ENCODE measurements around the gene MRTFA. TPM values are rescaled to one million over a fixed set of nuclear protein-coding genes. Genes with fewer than 3 reads are reported as not detected.
"Not testable (repeated sequence)": the region's sequence is repeated elsewhere in the genome, so short reads cannot be mapped to it uniquely, and the experiment has no call there.

Gene MRTFA
- polyA plus RNA-seq, 1 donor: 22.7 TPM

DNA sequence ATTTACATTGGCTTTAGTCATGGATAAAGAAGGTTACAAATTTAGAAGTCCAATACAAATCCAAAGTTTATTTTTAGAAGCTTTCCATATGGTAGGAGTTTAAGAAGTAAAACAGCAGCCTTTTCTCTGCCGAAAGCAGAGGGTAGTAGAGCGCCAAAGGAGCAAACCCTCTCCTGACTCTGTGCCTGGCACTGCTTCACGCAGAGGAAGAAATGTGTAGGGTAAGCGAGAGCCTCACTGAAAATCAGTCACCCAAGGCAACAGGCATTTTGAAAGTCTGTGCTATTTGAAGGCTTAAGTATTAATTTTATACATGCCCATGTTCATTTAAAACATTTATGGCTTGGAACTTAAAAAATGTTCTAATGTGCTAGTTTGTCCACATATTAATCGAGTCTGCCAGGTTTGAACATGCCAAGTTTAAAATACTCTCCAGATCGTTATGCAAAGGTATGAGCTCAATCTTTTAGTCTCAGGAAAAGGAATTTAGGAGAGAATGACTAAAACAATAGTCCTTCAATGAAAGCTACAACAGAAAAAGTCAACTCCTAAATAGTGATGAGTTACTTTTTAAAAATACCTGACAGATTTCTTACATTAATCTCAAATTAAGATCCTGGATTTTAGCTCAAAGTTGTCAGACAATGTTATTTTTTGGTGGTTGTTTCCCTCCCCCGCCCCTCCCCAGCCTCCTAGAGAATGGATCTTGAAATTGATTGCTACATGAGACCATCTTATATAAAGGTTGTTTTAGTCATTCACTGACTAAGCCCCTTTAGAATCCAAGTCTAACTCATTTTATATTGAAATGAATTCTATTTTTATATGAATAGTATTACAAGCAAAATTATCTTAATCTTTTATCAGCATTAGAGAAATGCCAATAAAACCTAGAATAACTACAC is 38.7 kb downstream of the MRTFA start:
- no peak for DNase-seq

DNA sequence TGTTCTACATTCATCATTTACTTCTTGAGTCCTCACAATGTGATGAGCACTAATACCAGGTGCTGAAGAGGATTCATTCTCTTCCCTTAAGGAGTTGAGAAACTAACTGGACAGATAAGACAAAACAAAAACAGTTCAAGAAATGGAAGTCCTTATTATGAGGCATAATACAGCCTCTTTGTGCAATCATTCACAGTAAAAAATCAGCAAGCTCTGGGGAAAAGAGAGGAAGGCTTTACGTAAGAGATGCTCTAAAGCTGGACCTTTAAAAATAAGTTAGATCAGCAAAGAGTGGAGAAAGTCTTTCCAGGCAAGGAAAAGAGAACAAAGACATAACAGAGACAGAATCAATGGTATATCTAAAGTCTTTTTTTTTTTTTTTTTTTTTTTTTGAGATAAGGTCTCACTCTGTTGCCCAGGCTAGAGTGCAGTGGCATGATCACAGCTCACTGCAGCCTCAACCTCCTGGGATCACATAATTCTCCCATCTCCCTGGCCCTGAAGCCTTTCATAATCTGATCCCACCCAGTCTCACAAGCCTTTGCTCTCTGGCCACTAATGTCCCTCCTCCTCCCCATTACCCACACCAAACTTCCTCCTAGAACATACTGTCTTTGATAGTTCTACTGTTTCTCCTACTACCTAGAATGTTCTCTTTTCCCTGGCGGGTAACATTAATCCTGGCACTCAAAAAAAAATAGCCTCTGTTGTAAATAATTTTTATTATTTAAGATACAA is 40.9 kb downstream of the MRTFA start:
- DNase-seq: no peak

DNA sequence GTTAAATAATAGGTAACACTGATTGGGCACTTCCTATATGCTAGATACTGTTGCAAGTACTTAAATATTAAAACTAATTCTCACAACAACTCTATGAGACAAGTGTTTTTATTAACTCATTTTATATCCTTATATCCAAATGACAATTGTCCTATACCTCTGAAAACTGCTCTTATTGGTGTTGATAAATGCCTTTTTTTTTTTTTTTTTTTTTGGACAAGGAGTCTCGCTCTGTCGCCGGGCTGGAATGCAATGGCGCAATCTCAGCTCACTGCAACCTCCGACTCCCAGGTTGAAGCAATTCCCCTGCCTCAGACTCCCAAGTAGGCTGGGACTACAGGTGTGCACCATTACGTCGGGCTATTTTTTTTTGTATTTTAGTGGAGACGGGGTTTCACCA is 41.6 kb downstream of the MRTFA start:
- peak; percentile 26 for DNase-seq

DNA sequence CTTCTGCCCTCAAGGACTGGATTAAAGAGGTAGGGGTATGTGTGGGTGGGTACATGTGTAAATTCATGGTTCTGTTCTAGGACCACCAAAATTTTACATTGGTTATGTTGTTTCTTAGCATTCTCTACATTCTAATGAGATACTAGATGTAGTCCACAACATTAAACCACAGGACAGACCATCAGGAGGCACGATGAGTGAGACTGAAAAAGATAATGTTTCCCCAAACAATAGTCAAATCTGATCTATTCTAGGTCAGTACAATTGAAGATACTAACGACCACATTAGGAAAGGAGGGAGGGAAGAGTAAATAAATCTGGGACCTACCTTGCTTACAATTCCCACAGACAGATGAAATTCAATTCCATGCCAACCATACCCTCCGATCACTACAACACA is 42.2 kb downstream of the MRTFA start:
- no peak for DNase-seq

DNA sequence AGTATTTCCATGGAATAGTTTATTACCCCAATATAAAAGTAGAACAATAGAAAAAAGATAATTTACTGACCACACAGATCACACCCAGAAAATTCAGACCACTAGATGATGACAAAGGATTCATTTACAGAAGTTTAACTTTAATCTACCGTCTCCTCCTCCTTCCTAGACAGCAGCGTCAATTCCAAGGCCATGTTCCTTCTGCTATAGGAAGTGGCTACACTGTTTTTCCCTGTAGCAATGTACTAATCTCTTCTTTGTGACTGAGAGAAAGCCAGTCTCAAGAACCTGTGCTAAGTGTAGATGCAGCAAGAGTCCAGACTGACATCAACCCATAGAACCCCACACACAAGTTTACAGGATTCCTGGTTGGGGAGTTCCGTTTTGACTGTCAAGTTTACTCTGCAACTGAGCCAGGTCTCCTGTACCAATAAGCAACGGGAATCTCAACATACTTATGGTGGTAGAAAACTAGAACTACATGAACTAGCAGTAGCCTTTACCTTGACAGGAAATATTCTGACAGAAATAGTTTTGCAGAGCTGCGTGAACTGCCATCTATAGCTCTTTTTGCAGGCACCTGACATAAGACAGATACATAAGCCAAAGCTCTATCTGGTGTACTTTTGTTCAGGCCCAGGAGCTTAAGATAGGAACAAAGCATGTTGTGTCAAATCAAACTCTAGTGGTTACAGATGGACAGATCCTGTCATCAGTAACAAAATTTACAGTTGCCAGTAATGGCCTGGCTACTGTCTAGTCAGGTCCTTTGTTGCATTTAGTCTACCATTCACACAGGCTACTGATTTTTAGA is 42.9 kb downstream of the MRTFA start:
- no peak for DNase-seq

DNA sequence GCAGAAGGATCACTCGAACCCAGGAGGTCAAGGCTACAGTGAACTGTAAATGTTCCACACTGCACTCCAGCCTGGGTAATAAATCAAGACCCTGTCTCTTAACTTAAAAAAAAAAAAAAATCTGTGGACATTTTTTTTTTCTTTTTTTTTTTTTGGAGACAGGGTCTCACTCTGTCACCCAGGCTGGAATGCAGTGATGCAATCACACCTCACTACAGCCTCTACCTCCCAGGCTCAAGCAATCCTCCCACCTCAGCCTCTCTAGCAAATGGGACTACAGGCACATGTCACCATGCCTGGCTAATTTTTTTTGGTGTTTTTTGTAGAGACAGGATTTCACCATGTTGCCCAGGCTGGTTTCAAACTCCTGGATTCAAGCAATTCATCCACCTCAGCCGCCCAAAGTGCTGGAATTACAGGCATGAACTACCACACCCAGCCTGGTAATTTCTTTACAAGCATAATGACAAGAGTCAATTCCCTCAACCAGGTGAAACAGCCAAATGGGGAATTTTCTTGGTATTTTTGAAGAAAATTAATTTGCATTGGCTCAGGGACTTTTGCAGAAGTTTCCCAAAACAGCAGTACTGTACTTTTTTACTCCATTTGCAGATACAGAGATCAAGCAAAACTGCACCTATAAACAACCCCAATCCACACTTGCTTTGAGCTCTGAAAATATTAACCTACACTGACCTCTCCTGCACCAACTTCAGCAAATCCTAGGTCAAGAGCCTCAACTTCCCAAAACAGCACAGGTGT is 44.0 kb downstream of the MRTFA start:
- DNase-seq: no peak

DNA sequence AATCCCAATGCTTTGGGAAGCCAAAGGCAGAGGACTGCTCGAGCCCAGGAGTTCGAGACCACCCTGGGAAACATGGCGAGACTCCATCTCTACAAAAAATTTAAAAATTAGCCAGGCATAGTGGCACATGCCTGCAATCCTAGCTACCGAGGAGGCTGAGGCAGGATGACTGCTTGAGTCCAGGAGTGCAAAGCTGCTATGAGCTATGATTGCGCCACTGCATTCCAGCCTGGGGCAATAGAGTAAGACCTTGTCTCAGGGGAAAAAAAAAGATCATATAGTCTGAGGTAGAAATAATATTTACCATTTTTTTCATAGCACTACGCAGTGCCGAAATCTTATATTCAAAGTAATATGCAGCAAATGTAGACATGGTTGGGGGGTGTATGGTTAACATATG is 47.8 kb downstream of the MRTFA start:
- DNase-seq: no peak

DNA sequence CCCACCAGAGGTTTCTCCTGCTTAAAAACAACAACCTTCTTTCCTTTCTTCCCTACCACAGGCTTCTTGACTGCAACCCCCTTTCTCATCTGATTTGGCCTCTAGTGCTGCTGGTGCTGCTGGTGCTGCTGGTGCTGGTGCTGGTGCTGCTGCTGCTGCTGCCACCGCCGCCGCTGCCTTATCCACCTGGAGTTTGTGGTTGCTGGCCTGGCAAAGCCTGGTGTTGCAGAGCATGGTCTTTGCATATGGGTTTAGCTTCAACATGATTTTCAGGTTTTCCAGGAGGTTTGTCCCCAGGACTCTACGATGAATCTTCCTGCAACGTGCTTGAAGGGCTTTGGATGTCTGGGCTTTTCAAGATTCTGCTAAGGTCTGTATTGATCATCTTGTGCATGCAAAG is 49.7 kb downstream of the MRTFA start:
- DNase-seq: no peak

DNA sequence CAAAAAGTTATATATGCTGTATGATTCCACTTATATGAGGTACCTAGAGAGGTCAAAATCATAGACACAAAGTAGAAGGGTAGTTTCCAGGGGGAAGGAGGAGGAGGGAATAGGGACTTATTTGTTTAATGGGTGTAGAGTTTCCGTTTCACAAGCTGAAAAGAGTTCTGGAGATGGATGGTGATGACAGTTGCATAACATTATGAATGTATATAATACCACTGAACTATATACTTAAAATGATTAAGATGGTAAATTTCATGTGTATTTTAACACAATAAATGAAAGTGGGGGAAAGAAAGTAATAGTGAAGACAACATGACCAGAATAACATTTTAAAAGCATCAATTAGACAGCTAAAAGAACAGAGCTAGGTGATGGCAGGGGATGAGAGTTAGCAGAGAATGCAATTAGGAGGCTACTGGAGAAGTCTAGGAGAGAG is 51.2 kb downstream of the MRTFA start:
- DNase-seq: no peak

DNA sequence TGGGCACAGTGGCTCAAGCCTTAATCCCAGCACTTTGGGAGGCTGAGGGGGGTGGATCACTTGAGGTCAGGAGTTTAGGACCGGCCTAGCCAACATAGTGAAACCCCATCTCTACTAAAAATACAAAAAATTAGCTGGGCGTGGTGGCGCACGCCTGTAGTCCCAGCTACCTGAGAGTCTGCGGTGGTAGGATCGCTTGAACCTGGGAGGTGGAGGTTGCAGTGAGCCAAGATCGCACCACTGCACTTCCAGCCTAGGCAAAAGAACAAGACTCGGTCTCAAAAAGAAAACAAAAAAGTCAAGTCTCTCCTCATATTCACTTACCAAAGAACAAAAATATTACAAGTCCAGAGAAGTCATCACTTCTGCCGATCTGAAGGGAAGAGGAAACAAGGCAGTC is 51.8 kb downstream of the MRTFA start:
- DNase-seq: not testable (repeated sequence)

DNA sequence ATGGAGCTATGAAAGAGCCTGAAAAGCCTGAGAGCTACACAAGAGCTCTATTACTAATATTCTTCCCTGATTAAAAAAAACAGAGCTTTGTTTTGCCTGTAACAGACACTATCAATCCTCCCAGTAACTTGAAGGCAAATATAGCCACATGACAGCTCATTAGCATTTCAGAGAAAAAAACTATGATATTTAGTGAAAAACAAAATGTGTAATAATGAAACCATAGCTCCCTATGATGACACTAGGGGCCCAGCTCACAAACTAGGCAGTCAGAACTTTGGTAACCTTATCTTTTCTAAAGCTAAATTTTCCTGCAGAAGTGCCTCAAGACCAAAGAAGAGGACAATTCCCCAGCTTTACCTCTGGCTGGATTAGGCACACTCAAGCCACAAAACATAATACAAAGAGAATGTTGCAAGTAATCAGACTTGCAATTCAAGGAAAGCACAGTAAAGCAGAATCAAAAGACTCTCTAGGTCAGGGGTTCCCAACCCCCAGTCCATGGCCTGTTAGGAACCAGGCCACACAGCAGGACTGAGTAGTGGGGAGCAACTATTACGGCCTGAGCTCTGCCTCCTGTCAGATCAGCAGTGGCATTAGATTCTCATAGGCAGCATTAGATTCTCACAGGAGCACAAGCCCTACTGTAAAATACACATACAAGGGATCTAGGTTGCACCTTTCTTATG is 53.3 kb downstream of the MRTFA start:
- DNase-seq: no peak

DNA sequence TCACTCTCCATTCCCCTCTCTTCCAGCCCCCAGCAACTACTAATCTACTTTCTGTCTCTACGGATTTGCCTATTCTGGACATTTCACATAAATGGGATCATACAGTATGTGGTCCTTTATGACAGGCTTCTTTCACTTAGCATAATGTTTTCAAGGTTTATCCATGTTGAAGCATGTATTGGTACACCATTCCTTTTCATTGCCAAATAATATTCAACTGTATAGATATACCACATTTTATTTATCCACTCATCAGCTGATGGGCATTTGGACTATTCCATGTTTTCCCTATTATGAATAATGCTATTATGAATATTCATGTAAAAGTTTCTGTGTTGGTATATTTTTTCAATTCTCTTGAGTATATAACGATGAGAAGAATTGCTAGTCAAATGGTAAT is 54.5 kb downstream of the MRTFA start:
- DNase-seq: no peak

DNA sequence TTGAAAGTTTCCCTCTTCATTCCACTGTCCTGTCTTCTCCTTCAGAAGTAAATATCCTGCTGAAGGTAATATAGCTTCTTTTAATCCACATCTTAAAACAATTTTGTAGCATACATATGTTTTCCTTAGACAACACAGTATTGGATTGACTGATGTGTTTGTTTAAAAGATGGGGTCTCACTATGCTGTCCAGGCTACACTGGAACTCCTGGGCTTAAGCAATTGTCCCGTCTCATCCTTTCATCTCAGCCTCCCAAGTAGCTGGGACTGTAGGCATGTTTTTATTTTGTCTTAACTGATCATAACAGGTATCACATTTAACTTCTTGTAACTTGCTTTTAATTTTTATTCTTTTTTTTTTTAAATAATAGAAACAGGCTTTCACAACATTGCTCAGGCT is 55.9 kb downstream of the MRTFA start:
- no peak for DNase-seq

DNA sequence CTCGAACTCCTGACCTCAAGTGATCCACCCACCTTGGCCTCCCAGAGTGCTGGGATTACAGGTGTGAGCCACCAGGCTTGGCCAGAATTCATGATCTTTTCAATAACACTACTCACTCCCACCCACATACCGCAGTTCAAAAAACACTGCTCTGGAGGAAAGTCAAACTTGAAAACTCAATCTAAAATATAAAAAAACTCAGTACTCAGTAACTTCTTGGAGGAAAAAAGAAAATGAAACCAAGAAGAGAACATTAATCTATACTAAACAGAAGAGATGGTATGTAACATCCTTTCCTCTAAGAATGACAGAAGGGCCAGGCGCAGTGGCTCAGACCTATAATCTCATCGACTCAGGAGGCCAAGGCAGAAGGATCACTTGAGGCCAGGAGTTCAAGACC is 58.3 kb downstream of the MRTFA start:
- DNase-seq: no peak

DNA sequence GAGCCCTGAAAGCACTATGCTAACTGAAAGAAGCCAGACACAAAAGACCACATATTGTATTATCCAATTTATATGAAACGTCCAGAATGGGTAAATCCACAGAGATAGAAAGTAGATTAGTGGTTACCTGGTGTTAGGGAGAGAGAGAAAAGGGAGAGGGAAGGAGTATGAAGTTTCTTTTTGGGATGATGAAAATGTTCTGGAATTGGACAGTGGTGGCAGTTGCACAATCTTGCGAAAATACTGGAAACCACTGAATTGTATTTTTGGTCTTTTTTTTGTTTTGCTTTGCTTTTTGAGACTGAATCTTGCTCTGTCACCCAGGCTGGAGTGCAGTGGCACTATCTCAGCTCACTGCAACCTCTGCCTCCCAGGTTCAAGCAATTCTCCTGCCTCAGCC is 63.5 kb downstream of the MRTFA start:
- no peak for DNase-seq

DNA sequence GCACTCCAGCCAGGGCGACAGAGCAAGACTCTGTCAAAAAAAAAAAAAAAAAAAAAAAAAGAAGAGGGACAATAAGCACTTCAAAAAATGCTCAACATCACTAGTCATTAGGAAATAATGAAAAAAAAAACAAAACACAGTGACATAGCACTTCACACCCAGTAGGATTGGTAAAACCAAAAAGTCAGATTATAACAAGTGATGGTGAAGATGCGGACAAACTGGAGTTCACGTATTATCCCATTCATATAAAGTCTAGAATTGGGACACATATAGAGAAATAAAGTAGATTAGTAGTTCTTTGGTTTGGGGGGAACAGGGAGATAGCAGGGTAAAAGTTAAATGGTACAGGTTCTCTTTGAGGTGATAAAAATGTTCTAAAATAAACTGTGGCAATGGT is 64.6 kb downstream of the MRTFA start:
- DNase-seq: no peak

DNA sequence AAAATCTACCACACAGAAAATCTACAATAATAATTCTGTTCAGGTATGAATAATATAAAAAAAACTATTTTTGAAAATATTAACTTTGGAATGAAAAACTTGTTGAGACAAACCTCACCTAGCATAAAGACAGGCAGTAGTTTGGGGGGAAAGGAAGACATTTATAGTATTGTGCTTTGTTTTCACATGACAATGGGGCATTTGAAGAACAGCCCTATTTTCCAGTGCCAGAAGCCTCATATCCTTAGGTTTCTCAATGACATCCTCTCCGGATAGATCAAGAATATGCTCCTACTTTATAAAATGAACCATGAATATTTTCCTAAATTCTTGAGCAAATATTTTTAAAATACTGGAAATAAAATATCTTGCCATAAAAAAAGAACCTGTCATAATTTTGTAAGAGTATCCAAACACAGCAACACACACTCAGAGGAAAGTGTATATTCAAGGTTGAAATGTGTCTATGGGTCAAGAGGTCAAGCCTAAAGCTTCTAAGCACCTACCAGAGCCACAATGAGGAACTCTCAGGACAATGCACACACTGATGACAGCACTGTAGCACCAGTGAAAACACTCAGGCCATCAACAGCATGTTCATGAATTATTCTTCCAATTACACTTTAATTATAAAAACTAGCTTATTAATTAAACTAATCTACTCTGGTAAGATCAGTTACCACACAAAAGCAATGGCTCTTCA is 68.7 kb downstream of the MRTFA start:
- no peak for DNase-seq

DNA sequence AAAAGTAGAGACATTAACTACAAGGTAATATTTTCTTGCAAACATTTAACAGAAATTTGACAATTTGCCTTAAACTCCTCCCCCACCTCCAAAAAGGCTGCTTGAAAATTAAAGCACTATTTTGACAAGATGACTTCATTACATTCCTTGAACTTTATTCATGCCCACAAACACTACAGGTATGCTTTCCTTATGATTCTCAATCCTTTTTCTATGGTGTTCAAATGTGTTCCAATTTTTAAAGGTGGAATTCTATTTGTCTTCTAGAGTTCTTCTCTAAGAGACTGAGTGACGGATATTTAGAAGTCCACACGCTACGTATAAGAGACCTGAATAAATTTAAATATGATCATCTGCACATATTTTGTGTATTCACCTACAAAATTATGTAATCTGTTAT is 69.4 kb downstream of the MRTFA start:
- DNase-seq: no peak

DNA sequence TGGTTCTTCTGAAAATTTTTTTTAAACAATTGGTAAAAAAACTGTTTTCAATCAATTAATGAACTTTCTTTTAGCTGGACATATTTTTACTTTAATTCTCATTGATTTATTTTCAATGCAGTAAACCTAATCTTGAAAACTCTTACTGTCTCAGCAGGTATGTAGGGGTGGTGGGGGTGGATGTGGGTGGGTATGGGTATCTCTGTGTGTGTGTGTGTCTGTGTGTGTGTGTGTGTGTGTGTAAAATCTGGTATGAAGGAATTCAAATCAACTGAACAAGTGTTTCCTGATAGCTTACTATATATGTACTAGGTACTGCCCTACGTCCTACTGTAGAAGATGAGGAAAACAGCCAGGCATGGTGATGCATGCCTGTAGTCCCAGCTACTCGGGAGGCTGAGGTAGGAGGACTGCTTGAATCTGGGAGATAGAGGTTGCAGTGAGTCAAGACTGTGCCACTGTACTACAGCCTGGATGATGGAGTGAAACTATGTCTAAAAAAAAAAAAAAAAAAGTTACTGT is 75.5 kb downstream of the MRTFA start:
- no peak for DNase-seq

DNA sequence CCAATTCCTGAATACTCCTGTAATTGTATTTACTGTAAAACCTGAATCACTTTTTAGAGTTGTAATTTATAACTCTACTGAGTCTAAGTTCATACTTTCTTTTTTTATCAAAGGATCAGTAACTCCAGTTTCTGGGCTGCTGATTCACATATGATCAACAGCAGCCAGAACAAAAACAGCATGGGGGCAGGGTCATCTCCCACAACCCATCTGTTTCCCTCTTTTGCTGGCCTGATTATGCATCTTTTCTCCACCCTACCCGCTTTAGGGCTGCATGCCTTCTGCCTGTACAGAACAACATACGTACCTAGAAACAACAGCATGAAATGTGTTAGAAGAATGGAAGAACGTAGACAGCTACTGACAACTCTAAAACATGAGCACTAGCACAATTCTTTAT is 76.0 kb downstream of the MRTFA start:
- DNase-seq: no peak

Data from left kidney (tissue), 2 donors.